HepG2 (cell line): Measurements from ENCODE around the gene EEPD1. TPM values are rescaled to one million over a fixed set of nuclear protein-coding genes. Genes with fewer than 3 reads are reported as not detected.

Source experiments
- ATF7-NPFF ChIP-seq: sonication (generic); formaldehyde crosslinking; IDR thresholded peaks from 2 replicates; pipeline ENCODE4 v1.8.1; 2023; ENCODE audit warnings: mild to moderate bottlenecking, low read depth, missing genetic modification reagents, moderate library complexity
- BRCA1 ChIP-seq: sonication (generic); formaldehyde crosslinking; IDR thresholded peaks from 2 replicates; pipeline ENCODE4 v1.4.0; 2020; ENCODE audit warnings: missing genetic modification reagents
- FOXA3 ChIP-seq: IDR thresholded peaks from 2 replicates; pipeline ENCODE4 v1.6.1; 2016; ENCODE audit warnings: missing genetic modification reagents, missing compliant biosample characterization
- GTF2F1 ChIP-seq: fragments of 150-350 bp; IDR thresholded peaks from 2 replicates; pipeline ENCODE4 v1.6.1; 2014; ENCODE audit warnings: low read length
- HNRNPH1 ChIP-seq: fragments of 200-400 bp; formaldehyde crosslinking; optimal IDR thresholded peaks from 2 replicates; pipeline ENCODE3; 2017; ENCODE audit warnings: mild to moderate bottlenecking, low read depth, low read length
- JDP2 ChIP-seq: sonication (generic); formaldehyde crosslinking; IDR thresholded peaks from 2 replicates; pipeline ENCODE4 v1.8.1; 2022; ENCODE audit warnings: missing genetic modification reagents, borderline replicate concordance
- KAT7 ChIP-seq: IDR thresholded peaks from 2 replicates; pipeline ENCODE4 v1.6.1; 2018; ENCODE audit warnings: borderline replicate concordance, missing compliant biosample characterization
- KLF16 ChIP-seq, 2 experiments: sonication (generic) in 1 of 2; formaldehyde crosslinking in 1 of 2; IDR thresholded peaks; 2 replicates each; pipeline versions ENCODE4 v1.6.1 to v1.8.0; 2016 to 2023; ENCODE audit warnings: missing genetic modification reagents in 2 of 2, missing compliant biosample characterization in 1 of 2
- MEIS2 ChIP-seq: sonication (generic); formaldehyde crosslinking; IDR thresholded peaks from 2 replicates; pipeline ENCODE4 v1.9.0; 2021; ENCODE audit warnings: mild to moderate bottlenecking, missing genetic modification reagents
- NFIC ChIP-seq: IDR thresholded peaks from 2 replicates; pipeline ENCODE4 v1.6.1; 2012; ENCODE audit warnings: mild to moderate bottlenecking, low read length, inconsistent platforms
- NFYB ChIP-seq: sonication (generic); formaldehyde crosslinking; IDR thresholded peaks from 2 replicates; pipeline ENCODE4 v1.4.0; 2020; ENCODE audit warnings: missing genetic modification reagents
- SAP130 ChIP-seq: IDR thresholded peaks from 2 replicates; pipeline ENCODE4 v1.6.1; 2016; ENCODE audit warnings: low read depth
- SNAPC4 ChIP-seq: sonication (generic); formaldehyde crosslinking; IDR thresholded peaks from 2 replicates; pipeline ENCODE4 v1.4.0; 2020; ENCODE audit warnings: mild to moderate bottlenecking, missing genetic modification reagents
- SUZ12 ChIP-seq: fragments of 150-350 bp; IDR thresholded peaks from 2 replicates; pipeline ENCODE4 v1.6.1; 2014; ENCODE audit warnings: low read depth, low read length
- TCF12 ChIP-seq, 2 experiments: fragments of 450-650 bp in 1 of 2; sonication (generic) in 1 of 2; formaldehyde crosslinking in 1 of 2; IDR thresholded peaks; 2 replicates each; pipeline versions ENCODE4 v1.6.1 to v1.8.0; 2017 to 2022; ENCODE audit warnings: antibody characterized with exemption in 1 of 2, mild to moderate bottlenecking in 1 of 2, missing genetic modification reagents in 1 of 2, moderate library complexity in 1 of 2
- THAP11 ChIP-seq: IDR thresholded peaks from 2 replicates; pipeline ENCODE4 v1.6.1; 2016; ENCODE audit warnings: missing biosample characterization, missing genetic modification reagents
- ZKSCAN8 ChIP-seq: IDR thresholded peaks from 2 replicates; pipeline ENCODE4 v1.6.1; 2016; ENCODE audit warnings: borderline replicate concordance, missing genetic modification reagents, missing compliant biosample characterization
- ZNF232 ChIP-seq: sonication (generic); formaldehyde crosslinking; IDR thresholded peaks from 2 replicates; pipeline ENCODE4 v1.4.0; 2020; ENCODE audit warnings: missing genetic modification reagents, borderline replicate concordance
- ZNF496 ChIP-seq: sonication (generic); formaldehyde crosslinking; IDR thresholded peaks from 2 replicates; pipeline ENCODE4 v1.8.1; 2023; ENCODE audit warnings: mild to moderate bottlenecking, moderate library complexity, missing genetic modification reagents; ENCODE audit not compliant: insufficient replicate concordance
- ZNF768 ChIP-seq: sonication (generic); formaldehyde crosslinking; IDR thresholded peaks from 2 replicates; pipeline ENCODE4 v1.4.0; 2020; ENCODE audit warnings: missing genetic modification reagents
- ZNF792 ChIP-seq: IDR thresholded peaks from 2 replicates; pipeline ENCODE4 v1.6.1; 2016
- ZNF883 ChIP-seq: sonication (generic); formaldehyde crosslinking; IDR thresholded peaks from 2 replicates; pipeline ENCODE4 v1.5.1; 2020; ENCODE audit warnings: mild to moderate bottlenecking, missing genetic modification reagents; ENCODE audit errors: not compliant biosample characterization
- ZSCAN21 ChIP-seq: sonication (generic); formaldehyde crosslinking; IDR thresholded peaks from 2 replicates; pipeline ENCODE4 v1.8.0; 2022; ENCODE audit warnings: mild to moderate bottlenecking, missing genetic modification reagents, moderate library complexity, borderline replicate concordance
- polyA plus RNA-seq, 8 experiments: library from polyadenylated mRNA; depleted of rRNA in 3 of 8; stranded (reverse) in 7 of 8; unstranded in 1 of 8; fragments of >200 nt; fragmentation: Illumina TruSeq in 4 of 8; extraction: Trizol in 4 of 8; gene quantifications; 2 replicates each; pipeline versions ENCODE4 v1.2.1 to v1.2.3, GENCODE V29; 2011 to 2016; ENCODE audit warnings: low read depth in 4 of 8, missing spikeins in 1 of 8, mixed read lengths in 1 of 8; ENCODE audit not compliant: insufficient read depth in 1 of 8
- total RNA-seq, 5 experiments: library from RNA; depleted of rRNA; stranded (reverse); fragments of >200 nt; fragmentation: Illumina TruSeq; extraction: Trizol; gene quantifications; 2 replicates each; pipeline ENCODE4 v1.2.3, GENCODE V29; 2016; ENCODE audit warnings: low read depth in 1 of 5
- TF ChIP-seq, protein P1 (sequence below): sonication (generic); formaldehyde crosslinking; IDR thresholded peaks from 2 replicates; pipeline ENCODE4 v1.9.0; 2021; ENCODE audit warnings: missing genetic modification reagents, borderline replicate concordance

EEPD1 gene
- total and polyA plus RNA-seq, 2 of the 13 experiments (the other 11 are each of a cell fraction or from before 2014, with no cell fraction given), result 10.1 to 16.4 TPM

DNA sequence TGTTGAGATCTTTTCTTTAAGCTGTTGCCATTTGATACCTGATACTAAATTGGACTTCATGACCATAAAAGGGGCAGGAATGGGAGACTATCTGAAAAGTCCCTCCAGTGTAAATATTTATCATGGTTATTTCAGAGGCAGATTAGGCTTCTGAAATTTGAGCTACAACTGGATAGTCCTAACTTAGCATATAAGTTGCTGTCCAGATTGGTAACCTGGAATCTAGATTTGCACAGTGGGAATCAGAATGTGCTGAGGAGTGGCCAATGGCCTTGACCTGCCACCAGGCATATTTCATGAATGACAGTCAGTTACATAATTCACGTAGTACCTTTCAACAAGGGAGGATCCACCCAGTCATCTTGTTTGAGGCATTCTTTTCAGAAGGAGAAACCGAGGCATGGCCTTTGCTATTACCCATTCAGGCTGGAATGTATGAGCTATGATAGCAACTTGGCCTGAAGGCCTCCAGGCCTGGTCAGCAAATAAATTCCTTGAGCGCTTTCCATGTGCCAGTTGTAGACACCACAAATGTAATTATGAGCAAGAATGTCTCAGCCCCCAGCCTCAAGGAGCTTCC is 80.0 kb downstream of the EEPD1 start (continued):
- TF ChIP-seq, protein P1, sequence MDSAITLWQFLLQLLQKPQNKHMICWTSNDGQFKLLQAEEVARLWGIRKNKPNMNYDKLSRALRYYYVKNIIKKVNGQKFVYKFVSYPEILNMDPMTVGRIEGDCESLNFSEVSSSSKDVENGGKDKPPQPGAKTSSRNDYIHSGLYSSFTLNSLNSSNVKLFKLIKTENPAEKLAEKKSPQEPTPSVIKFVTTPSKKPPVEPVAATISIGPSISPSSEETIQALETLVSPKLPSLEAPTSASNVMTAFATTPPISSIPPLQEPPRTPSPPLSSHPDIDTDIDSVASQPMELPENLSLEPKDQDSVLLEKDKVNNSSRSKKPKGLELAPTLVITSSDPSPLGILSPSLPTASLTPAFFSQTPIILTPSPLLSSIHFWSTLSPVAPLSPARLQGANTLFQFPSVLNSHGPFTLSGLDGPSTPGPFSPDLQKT (CRISPR knock-in tag), result no peak
- TF ChIP-seq ATF7-NPFF (CRISPR knock-in tag), result no peak
- no peak for TF ChIP-seq KAT7 (CRISPR knock-in tag)
- TF ChIP-seq NFIC, result no peak
- TF ChIP-seq HNRNPH1, result no peak
- TF ChIP-seq SUZ12, result no peak
- no peak for TF ChIP-seq GTF2F1
- TF ChIP-seq ZNF496 (CRISPR knock-in tag), result no peak
- no peak for TF ChIP-seq KLF16 (CRISPR knock-in tag; IDR thresholded peaks at IDR 0.05)
- 0 out of 2 replicates have a peak, but pooled peaks have one; percentile 27 for TF ChIP-seq SAP130 (CRISPR knock-in tag)
- no peak for TF ChIP-seq ZSCAN21 (CRISPR knock-in tag)
- TF ChIP-seq TCF12 (IDR thresholded peaks at IDR 0.05), result no peak
- TF ChIP-seq TCF12 (CRISPR knock-in tag; IDR thresholded peaks at IDR 0.05), result no peak
- no peak for TF ChIP-seq SNAPC4 (CRISPR knock-in tag)
- TF ChIP-seq ZNF792 (CRISPR knock-in tag), result no peak
- TF ChIP-seq ZNF768 (CRISPR knock-in tag), result no peak
- TF ChIP-seq ZNF883 (CRISPR knock-in tag), result no peak
- TF ChIP-seq FOXA3, result 0 out of 2 replicates have a peak, but pooled peaks have one; percentile 42
- peak; percentile 57; the same call in 1 of the 2 replicates for TF ChIP-seq MEIS2
- TF ChIP-seq ZNF232 (CRISPR knock-in tag), result no peak
- no peak for TF ChIP-seq ZKSCAN8 (CRISPR knock-in tag)
- TF ChIP-seq BRCA1, result no peak
- no peak for TF ChIP-seq JDP2 (CRISPR knock-in tag)
- TF ChIP-seq THAP11 (CRISPR knock-in tag), result 0 out of 2 replicates have a peak, but pooled peaks have one; percentile 28
- no peak for TF ChIP-seq NFYB (CRISPR knock-in tag)
